T-helper 22 cell (primary cell): ENCODE measurements around the gene CDK5RAP2.

ENCODE experiments used
- DNase-seq: peaks from one replicate; pipeline ENCODE4 v3.0.0-alpha.2; 2020; ENCODE audit warnings: low read depth

CDK5RAP2 gene

GRCh38 chr9:120344230-120344629, 235.7 kb downstream of the CDK5RAP2 start:
- DNase-seq: no peak

- DNase-seq: no peak
These were observed 236.6 kb downstream of the CDK5RAP2 start for GRCh38 chr9:120343416-120343815.
